HG03025 (cell line): ENCODE measurements around the gene TTC39B.
A peak's percentile ranks its signal among the peaks of the same experiment; 100 is the strongest.
"Not testable (repeated sequence)": the region's sequence is repeated elsewhere in the genome, so short reads cannot be mapped to it uniquely, and the experiment has no call there.

Experiments
- ATAC-seq: cut with Tn5 transposase; IDR thresholded peaks from one replicate; pipeline ENCODE4 v1.9.1; 2021; ENCODE audit warnings: mild to moderate bottlenecking, moderate library complexity; ENCODE audit not compliant: unreplicated experiment, low FRiP score

TTC39B gene

DNA sequence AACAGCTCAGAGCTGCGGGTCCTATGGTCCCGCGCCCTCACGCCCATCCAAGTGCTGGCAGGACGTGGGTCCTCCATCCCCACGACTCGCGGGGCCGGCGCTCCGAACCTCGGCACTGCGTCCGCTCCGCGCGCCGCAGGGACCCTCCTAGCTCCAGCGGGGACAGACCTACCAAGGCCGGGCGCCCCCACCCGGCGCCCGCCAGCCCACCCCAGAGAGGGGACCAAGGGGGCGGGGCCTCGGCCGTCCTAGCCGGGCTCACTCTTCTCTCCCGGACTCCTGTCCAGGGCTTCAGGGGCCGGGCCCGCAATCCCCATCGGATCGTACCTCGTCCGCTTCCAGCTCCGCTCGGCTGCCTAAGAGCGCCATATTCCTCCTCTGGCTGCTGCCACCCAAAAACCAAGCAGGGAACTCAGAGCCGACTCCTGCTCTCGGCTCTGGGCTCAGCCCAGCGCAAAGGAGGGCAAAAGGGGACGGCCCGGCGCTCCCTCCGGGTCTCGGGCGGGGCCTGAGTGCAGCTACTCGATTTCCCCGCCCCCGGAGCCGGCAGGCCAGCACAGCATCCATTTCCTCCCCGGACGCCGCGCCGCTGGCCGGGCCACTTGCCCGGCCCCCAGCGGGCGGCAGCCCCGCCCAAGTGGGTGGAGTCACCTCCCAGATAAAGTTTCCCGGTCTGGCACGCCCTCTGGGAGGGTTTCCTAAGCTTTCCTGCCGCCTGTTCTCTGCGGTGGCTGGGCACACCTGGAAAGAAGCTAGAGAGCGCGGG lies at the start of gene TTC39B:
TSS of gene TTC39B (minus strand) at position 460 of the 766 bp plus-strand sequence. CDS start at position 369, 91 bp downstream.
- ATAC-seq = peak; percentile 97

GRCh38 chr9:15355669-15356068 lies 48.7 kb upstream of the TTC39B start:
- no peak for ATAC-seq

GRCh38 chr9:15354713-15355112 lies 47.7 kb upstream of the TTC39B start:
- ATAC-seq = no peak

GRCh38 chr9:15353892-15354291 lies 46.9 kb upstream of the TTC39B start:
- ATAC-seq = no peak

DNA sequence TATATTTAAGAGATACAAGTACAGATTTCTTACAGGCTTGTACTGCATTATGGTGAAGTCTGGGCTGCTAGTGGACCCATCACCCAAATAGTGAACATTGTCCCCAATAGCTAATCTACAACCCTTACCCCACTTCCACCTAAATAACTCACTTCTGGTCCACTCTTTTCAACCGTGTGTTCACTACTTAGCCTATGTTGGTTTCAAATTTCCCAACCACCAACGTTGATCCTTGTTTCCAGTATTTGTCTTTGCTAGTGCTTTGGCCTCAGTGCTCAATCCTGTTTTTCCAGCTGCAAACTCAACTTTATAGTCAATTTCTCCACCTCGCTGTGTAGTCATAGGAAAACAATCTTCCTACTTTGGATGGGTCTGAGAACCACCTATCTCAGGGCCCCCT lies 45.3 kb upstream of the TTC39B start:
- ATAC-seq = no peak

DNA sequence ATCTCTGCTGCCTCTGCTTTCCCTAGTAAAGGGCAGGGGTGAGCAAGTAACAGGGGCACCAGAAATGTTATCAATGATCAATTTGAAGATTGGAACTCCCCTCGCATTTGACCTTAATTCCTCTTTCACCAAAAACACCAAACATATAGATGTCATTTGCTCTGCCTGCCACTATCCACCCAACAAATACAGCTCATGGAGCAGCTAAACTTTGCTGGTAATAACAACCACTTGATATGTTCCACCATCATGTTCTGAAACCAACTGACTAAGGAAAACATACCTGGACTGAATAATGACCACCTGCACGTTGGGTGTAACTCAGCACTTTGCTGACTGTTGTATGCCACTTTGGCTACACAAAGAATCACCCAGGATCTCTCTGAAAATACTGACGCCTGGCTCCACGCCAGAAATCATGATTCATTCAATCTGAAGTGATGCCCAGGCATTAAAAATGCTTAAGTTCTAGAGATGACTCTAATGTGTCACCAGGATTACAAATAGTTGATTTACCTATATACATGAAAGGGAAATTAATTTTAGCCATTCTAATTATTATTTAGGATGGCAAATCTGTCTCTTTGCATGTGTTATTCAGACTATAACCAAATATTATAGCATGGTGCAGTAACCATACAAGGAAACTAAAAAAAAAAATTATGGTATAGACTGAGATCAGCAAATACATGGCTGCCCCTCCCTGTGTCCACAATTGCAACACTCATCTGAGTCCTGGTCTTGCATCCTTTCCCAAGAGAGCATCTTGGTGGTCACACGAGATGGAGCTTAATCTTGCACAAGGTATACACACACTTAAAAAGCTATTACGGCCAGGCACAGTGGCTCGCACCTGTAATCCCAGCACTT lies 43.1 kb upstream of the TTC39B start:
- no peak for ATAC-seq

- ATAC-seq = no peak
Measured at GRCh38 chr9:15346837-15347236, 39.8 kb upstream of the TTC39B start.

GRCh38 chr9:15344191-15344590 lies 37.2 kb upstream of the TTC39B start:
- no peak for ATAC-seq

DNA sequence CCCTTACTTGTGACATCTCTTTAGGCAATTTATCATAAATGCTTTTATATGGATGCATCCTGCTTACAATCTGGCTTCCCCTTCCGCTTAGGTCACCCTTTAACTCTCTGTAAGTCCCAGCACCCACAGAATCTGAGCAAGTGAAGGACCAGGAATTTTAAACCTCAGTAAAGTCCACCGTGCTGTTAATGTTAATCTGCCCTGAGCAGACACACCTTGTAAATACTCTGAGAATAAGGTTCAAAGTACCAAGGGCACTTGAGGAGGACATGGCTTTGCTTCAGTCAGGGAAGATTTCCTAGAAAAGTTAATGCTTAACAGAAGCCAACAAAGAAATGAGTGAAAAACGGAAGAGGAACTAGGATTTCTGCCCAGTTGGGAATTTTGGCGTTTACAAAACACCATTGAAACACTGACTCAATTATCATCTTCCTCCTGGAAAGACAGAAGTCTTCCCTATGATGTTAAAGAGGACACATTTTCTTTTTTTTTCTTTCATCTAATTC lies 26.4 kb upstream of the TTC39B start:
- ATAC-seq = no peak

GRCh38 chr9:15332939-15333338 lies 25.9 kb upstream of the TTC39B start:
- no peak for ATAC-seq

DNA sequence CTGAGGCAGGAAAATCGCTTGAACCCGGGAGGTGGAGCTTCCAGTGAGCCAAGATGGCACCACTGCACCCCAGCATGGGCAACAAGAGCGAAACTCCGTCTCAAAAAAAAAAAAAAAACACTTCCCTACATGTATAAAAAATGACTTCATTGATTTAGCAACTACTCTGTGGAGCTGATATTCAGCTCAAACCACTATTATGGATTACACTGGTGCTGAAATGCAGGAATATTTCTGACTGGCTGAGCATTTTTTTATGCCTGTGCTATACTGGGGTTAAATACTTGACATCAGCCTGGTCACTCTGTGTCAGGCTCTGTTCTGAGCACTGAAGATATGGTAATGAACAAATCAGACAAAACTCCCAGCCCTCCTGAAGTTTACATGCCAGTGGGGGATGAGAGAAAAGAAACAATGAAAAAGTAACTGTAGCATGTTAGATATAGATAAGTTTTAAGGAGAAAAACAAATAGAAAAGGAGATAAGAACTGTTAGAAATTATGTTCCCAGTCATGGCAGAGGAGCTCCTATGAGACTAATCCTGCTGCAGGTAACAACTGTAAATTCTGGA lies 22.6 kb upstream of the TTC39B start:
- ATAC-seq = no peak

GRCh38 chr9:15328946-15329345 lies 21.9 kb upstream of the TTC39B start:
- ATAC-seq = no peak

GRCh38 chr9:15322695-15323094 lies 15.7 kb upstream of the TTC39B start:
- not testable (repeated sequence) for ATAC-seq

DNA sequence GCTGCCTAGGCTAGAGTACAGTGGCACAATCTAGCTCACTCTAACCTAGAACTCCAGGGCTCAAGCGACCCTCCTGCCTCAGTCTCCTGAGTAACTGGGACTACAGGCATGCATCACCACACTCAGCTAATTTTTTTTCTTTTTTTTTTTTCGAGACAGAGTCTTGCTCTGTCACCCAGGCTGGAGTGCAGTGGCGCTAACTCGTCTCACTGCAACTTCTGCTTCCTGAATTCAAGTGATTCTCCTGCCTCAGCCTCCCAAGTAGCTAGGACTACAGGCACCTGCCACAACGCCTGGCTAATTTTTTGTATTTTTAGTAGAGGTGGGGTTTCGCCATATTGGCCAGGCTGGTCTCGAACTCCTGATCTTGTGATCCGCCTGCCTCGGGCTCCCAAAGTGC lies 12.6 kb upstream of the TTC39B start:
- not testable (repeated sequence) for ATAC-seq

DNA sequence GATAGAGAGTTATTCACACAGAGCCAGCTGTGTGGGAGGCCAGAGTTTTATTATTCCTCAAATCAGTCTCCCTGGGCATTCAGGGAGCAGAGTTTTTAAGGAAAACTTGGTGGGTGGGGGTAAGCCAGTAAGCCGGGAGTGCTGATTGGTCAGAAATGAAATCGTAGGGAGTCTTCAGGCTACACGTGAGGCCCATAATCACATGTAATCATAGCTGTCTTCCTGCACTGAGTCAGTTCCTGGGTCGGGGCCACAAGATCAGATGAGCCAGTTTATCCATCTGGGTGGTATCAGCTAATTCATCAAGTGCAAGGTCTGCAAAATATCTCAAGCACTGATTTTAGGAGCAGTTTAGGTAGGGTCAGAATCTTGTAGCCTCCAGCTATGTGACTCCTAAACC lies 10.8 kb upstream of the TTC39B start:
- no peak for ATAC-seq

- no peak for ATAC-seq
Measured at GRCh38 chr9:15311607-15312006, 4.6 kb upstream of the TTC39B start.

DNA sequence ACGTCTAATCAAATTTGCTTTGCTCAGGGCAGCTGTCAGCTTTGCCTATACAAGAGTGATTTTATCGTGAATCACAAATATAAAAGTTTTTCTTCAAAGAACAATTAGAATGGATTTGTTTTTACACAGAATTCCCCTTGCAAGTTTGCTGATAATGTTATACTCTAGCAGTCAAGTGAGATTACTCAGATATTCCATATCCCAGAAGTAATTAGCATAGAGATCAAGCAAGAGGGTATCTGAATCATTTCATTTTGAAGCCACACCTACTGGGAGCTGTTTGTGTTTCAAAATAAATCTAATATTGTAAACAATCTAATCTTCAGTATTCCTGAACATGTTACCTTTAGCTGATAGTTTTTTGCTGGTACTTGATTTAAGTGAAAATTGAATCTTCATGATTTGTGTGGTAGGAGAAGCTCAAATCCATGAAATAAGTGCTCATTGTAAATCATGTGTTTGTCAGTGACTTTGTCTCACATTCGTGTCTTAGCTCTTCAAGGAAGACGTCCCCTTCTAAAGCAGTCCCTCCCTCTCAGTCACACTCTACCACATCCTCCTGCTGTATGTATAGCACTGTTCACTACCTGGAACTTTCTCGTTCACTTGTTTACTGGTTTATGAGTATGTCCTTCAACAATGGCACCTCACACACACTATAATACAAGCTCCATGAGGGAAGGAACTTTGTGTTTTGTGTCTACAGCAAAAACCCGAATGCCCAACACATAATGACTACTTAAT lies 3.3 kb upstream of the TTC39B start:
- no peak for ATAC-seq

- no peak for ATAC-seq
Measured at GRCh38 chr9:15308511-15308910, 1.5 kb upstream of the TTC39B start.

GRCh38 chr9:15307523-15307841 lies 466 bp upstream of the TTC39B start:
- ATAC-seq = peak; percentile 25

GRCh38 chr9:15306068-15306756 lies 804 bp downstream of the TTC39B start:
- ATAC-seq = peak; percentile 11
